HL-60/S4 treated with phorbol 12-myristate 13-acetate at 8.2 ng/mL for 4 days and 3 days (cell line): ENCODE results near the gene RAB40A.
"Not testable (repeated sequence)": the region's sequence is repeated elsewhere in the genome, so short reads cannot be mapped to it uniquely, and the experiment has no call there.

Source experiments
- in situ Hi-C: fragments of 300-500 bp; cut with MboI; formaldehyde crosslinking; loops from 2 replicates; pipeline ENCODE4 v1.15.0; 2022; ENCODE audit warnings: low sequenced_read_pairs

Gene RAB40A

DNA sequence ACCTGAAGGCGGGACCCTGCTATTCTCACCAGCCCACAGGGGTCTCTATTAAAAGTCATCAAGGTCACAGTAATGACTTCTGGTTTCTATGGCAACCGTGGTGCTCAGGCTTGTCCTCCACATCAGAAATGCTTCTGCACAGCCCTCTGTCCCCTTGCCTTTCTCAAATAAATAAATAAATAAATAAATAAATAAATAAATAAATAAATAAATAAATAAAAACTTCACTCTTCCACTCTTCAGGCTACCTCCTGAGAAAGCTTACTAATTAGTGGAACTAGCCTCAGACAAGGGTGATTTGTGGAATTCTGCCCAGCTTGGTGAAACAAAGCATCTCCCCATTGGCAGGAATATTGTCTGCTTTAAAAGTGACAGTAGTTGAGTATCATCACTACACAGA is 5.5 kb upstream of the RAB40A start:
- in situ Hi-C loops: no loop called here

- in situ Hi-C loops: no loop called here
These were observed 4.3 kb upstream of the RAB40A start for GRCh38 chrX:103523605-103524004.

GRCh38 chrX:103520386-103520785 is 1.1 kb upstream of the RAB40A start:
- in situ Hi-C loops: no loop called here

GRCh38 chrX:103518571-103518970 is 718 bp downstream of the RAB40A start:
- in situ Hi-C loops: no loop called here

- in situ Hi-C loops: no loop called here
These were observed 2.0 kb downstream of the RAB40A start for GRCh38 chrX:103517246-103517645.

DNA sequence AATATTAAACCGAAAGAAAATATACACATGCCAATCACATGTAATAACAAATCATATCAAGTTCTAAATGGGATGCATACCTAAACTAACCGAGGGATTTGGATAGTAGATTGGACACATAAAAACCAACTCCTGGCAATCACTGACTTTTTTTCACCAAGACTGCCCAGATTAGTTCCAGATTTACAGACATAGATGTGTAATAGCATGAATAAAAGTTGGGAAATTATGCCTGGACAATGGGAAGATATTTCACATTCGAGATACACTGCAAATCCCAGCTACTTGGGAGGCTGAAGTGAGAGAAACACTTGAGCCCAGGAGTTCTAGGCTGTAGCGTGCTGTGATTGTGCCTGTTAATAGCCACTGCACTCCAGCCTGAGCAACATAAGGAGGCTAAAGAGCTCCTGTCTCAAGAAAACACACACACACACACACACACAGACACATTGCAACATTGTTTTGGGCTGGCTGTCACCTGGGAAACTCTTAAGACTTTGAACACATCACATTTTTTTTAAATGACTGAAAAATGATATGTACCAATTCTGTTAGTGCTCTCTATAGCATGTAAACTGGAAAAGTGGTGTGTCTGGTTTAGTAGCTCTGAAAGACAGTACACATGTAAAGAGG is 5.7 kb downstream of the RAB40A start:
- in situ Hi-C loops: no loop called here

- in situ Hi-C loops: no loop called here
These were observed 6.2 kb downstream of the RAB40A start for GRCh38 chrX:103513067-103513466.

DNA sequence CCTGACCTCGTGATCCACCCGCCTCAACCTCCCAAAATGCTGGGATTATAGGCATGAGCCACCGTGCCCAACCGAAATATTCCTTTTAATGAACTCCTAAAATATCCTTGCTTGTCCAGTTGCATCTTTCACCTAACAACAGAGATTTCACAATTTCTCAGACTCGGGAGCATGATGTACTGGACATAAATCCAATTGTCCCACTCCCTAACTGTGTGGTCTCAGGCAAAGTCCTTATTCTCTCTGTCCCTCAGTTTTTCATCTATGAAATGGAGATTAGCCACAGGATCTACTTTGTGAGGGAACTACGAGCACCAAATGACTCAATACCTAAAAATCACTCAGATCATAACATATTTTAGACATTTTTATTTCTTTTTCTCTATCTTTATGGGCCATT is 9.3 kb downstream of the RAB40A start:
- in situ Hi-C loops: no loop called here

DNA sequence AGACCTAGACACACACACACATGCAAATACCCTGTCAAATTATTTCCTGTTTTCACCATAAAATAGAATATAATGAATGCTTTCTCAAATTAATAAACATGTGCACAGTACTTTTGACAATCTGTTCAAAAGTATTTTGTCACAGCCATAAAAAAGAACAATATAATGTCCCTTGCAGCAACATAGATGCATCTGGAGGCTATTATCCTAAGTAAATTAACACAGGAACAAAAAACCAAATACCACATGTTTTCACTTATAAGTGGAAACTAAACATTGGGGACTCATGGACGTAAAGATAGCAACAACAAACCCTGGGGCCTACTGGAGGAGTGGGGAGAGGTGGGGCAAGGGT is 15.5 kb downstream of the RAB40A start:
- in situ Hi-C loops: no loop called here

DNA sequence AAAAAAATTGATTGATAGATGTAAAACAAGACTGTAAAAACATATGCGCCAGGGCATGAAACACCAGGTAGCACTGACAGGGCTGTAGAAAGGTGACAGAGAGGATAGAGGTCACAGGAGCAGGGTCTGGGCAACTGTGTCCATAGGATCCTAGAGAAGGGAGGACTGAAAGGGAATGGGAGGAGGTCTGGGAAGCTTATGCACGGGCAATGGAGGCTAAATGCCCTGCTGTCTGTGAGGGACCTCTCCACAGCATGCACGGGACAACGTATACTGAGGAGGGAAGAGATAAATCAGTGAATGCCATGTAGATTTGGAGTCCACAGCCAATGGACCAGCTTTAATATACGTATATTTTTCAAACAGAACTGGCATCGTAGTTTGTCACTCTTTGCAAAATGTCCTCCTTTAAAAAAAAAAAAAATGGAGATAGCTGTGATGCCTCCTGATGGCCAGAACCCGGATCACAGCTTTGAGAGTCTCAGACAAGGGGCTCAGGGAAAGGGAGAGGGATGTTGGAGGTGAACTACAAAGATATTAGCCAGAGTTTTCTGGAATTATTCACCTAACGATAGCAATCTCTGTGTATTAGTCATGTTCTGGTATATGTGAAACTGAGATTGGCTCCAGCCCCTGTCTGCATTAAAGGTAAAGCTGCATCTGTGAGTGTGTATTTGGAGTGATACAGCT is 16.0 kb downstream of the RAB40A start:
- in situ Hi-C loops: no loop called here

GRCh38 chrX:103498786-103499185 is 20.5 kb downstream of the RAB40A start:
- in situ Hi-C loops: no loop called here

DNA sequence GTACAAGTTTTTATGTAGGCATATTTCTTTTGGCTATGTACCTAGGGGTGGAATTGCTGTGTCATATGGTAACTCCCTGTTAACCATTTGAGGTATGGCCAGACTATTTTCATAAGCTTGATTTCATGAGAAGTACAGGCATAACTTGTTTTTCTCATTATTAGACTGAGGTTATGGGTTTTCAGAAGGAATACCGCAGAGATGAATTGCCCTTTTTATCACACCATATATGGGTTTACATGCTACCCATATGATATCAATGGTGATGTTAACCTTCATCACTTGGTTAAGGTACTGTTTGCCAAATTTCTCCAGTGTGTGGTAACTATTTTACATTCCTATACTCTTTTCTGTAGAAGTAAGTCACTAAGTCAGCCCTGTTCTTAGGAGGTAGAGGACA is 23.5 kb downstream of the RAB40A start:
- in situ Hi-C loops: no loop called here

GRCh38 chrX:103493578-103493977 is 25.7 kb downstream of the RAB40A start:
- in situ Hi-C loops: not testable (repeated sequence)

DNA sequence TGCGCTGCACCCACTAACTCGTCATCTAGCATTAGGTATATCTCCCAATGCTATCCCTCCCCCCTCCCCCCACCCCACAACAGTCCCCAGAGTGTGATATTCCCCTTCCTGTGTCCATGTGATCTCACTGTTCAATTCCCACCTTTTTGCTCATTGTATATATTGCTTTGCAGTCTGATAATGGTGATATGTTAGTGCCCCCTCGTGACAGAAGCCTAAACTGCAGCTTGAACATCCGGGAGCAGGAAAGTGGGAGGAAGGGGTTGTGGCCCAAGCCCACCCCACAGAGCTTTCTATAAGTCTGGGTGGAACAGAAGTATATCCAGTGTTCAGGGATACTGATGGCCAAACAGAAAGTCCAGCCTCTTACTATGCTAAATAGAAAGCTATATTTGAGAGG is 29.6 kb downstream of the RAB40A start:
- in situ Hi-C loops: not testable (repeated sequence)

DNA sequence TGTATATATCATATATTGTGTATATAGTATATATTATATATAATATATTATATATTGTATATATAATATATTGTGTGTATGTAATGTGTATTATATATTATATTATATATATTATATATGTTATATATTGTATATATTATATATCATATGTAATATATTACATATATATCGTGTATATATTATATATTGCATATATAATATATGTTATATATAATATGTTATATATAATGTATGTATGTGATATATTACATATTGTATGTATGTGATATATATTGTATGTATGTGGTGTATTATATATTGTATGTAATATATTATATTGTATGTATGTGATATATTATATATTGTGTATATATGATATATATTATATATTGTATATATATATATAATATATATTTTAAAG is 30.5 kb downstream of the RAB40A start:
- in situ Hi-C loops: no loop called here

- in situ Hi-C loops: no loop called here
These were observed 31.0 kb downstream of the RAB40A start for GRCh38 chrX:103488332-103488731.

GRCh38 chrX:103483720-103484119 is 35.6 kb downstream of the RAB40A start:
- in situ Hi-C loops: no loop called here

DNA sequence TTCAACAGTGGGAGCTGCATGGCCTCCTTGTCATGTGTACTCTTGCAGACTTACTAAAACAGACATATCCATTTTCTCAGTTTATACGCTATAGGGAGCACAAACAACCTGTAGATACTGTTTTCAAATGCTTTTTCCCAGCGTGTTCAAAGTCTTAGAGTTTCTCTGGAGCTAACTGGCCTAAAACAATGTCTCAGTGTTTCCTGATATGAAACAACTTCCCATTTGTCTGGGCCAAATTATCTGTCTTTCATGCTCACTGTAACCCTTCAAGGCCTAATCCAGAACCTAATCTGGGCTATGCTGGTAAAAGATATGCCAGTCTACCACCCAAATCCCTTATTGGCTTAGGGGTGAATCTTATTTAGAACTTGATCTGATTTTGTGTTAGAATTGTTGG is 38.8 kb downstream of the RAB40A start:
- in situ Hi-C loops: no loop called here

DNA sequence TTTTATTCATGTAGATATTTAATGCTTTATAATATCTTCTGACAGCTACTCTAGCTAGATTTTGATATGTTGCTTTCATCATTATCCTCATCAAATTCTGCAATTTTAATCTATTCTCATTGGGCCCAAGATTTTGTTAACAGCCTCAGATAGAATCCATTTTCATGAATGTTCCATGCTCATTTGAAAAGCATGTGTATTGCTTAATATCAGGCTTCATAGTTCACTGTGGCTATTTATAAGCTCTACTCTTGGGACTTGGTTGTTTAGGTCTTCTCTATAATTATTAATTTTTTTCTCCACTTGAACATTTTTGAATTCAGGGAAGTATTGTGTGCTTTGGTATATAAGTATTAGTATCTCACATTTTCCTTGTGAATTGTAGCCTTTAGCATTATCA is 41.8 kb downstream of the RAB40A start:
- in situ Hi-C loops: no loop called here

DNA sequence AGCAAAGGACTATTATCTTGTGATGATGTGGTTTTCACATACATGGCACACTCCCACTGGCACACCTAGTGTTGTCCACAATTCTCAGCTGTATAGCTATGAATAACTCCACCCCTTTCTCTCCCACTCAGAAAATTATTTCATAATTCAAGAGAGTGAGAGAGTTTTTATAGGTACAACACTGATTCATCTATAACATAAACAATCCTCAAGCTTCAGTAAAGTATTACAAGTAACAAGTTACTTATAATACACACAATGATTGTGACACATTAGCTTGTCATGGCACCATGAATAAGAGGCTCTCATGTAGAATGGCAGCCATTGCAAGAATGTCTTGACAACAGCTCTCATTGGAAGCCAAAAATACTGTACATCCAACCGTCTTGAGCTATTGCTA is 43.9 kb downstream of the RAB40A start:
- in situ Hi-C loops: no loop called here

DNA sequence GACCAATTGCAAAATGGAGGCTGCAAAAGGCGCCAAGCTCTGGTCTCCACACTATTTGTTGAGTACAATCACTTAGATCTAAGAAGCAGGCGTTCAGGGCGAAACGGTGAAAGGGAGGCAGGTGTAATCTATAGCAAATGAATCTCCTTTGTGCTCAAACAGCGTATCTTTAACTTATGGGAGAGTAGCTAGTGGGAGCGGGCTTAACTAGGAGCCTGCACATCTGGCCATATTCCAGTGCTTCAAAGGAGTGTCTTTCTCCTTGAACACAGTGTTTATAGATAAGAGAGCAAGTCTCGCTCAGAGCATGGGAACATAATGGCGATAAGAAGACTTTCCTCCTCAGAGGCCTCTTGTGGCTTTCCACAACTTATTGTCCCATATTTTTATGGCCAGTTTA is 49.3 kb downstream of the RAB40A start:
- in situ Hi-C loops: not testable (repeated sequence)

GRCh38 chrX:103467887-103468286 is 51.4 kb downstream of the RAB40A start:
- in situ Hi-C loops: no loop called here

GRCh38 chrX:103467156-103467555 is 52.1 kb downstream of the RAB40A start:
- in situ Hi-C loops: no loop called here
